IMR-90 (cell line): ENCODE data around the gene PPY. TPM values are rescaled to one million over a fixed set of nuclear protein-coding genes. Genes with fewer than 3 reads are reported as not detected.

Experiments
- ATAC-seq: fragments of 200-7000 bp; cut with Tn5 transposase; 2 replicates; pipeline ENCODE4 v1.9.1; 2020; ENCODE audit warnings: low read depth, mild to moderate bottlenecking, moderate library complexity
- BruUV-seq: library from RNA; stranded (reverse); fragments of 400-500 nt; replicated peaks from 2 replicates; lab custom pipeline; 2021; lab: Mats Ljungman, UMichigan
- CTCF ChIA-PET: fragments of 300-600 bp; formaldehyde crosslinking; extraction: SDS; loops from one replicate; lab custom pipeline; 2021; ENCODE audit warnings: antibody characterized with exemption; lab: Yijun Ruan, JAX
- POLR2A ChIA-PET: fragments of 300-600 bp; sonication (Branson Sonifier 250); formaldehyde crosslinking; loops from one replicate; lab custom pipeline; 2022; ENCODE audit warnings: antibody characterized with exemption; ENCODE audit not compliant: unreplicated experiment; lab: Charles Lee
- DNase-seq: peaks from one replicate; pipeline ENCODE4 v3.0.0; 2013
- H2AFZ ChIP-seq: replicated peaks from 2 replicates; pipeline ENCODE3; 2013; ENCODE audit warnings: low read length, mild to moderate bottlenecking; ENCODE audit not compliant: poor library complexity
- H2AK5ac ChIP-seq: 2 replicates; pipeline ENCODE4 v1.6.1; 2013; ENCODE audit warnings: low read depth, low read length, inconsistent platforms
- H2AK9ac ChIP-seq: replicated peaks from 2 replicates; pipeline ENCODE3; 2013; ENCODE audit warnings: mild to moderate bottlenecking, low read depth, low read length, moderate library complexity; ENCODE audit not compliant: poor library complexity
- H2BK120ac ChIP-seq: 2 replicates; pipeline ENCODE4 v1.6.1; 2013; ENCODE audit warnings: low read depth, low read length, inconsistent platforms
- H2BK15ac ChIP-seq: 3 replicates; pipeline ENCODE4 v1.6.1; 2013; ENCODE audit warnings: low read depth, low read length, inconsistent platforms
- H2BK20ac ChIP-seq: 2 replicates; pipeline ENCODE4 v1.6.1; 2013; ENCODE audit warnings: low read depth, mild to moderate bottlenecking, inconsistent platforms, low read length, moderate library complexity
- H2BK5ac ChIP-seq: 2 replicates; pipeline ENCODE4 v1.6.1; 2013; ENCODE audit warnings: mild to moderate bottlenecking, low read depth, low read length, inconsistent platforms; ENCODE audit not compliant: poor library complexity, severe bottlenecking
- H3K14ac ChIP-seq: replicated peaks from 2 replicates; pipeline ENCODE4 v1.6.1; 2013; ENCODE audit warnings: low read depth, low read length, inconsistent platforms
- H3K18ac ChIP-seq: 2 replicates; pipeline ENCODE4 v1.6.1; 2013; ENCODE audit warnings: low read depth, low read length, control low read depth
- H3K23ac ChIP-seq: 2 replicates; pipeline ENCODE4 v1.6.1; 2013; ENCODE audit warnings: low read depth, low read length, inconsistent platforms
- H3K27ac ChIP-seq: 2 replicates; pipeline ENCODE4 v1.5.1; 2013; ENCODE audit warnings: mild to moderate bottlenecking, control low read depth, low read length; ENCODE audit not compliant: insufficient read depth
- H3K27me3 ChIP-seq: 2 replicates; pipeline ENCODE4 v1.6.1; 2013; ENCODE audit warnings: low read length; ENCODE audit not compliant: control insufficient read depth, insufficient read depth
- H3K36me3 ChIP-seq: 2 replicates; pipeline ENCODE4 v1.6.1; 2013; ENCODE audit warnings: low read length, mixed read lengths; ENCODE audit not compliant: control insufficient read depth, insufficient read depth
- H3K4ac ChIP-seq: 2 replicates; pipeline ENCODE4 v1.6.1; 2013; ENCODE audit warnings: low read depth, low read length, inconsistent platforms
- H3K4me1 ChIP-seq: 2 replicates; pipeline ENCODE4 v1.6.1; 2013; ENCODE audit warnings: low read length, mixed read lengths; ENCODE audit not compliant: control insufficient read depth, insufficient read depth
- H3K4me2 ChIP-seq: 2 replicates; pipeline ENCODE4 v1.6.1; 2013; ENCODE audit warnings: low read depth, mild to moderate bottlenecking, control low read depth, low read length, moderate library complexity
- H3K4me3 ChIP-seq: 2 replicates; pipeline ENCODE4 v1.5.1; 2013; ENCODE audit warnings: low read depth, mild to moderate bottlenecking, control low read depth, low read length, moderate library complexity; ENCODE audit not compliant: insufficient read depth
- H3K56ac ChIP-seq: 2 replicates; pipeline ENCODE4 v1.6.1; 2013; ENCODE audit warnings: low read length, inconsistent platforms; ENCODE audit not compliant: insufficient read depth; ENCODE audit errors: extremely low read depth
- H3K79me1 ChIP-seq, 2 experiments: 2 replicates each; pipeline ENCODE4 v1.6.1; 2013; ENCODE audit warnings: low read length in 2 of 2, inconsistent platforms in 1 of 2, low read depth in 1 of 2
- H3K9ac ChIP-seq: 2 replicates; pipeline ENCODE4 v1.6.1; 2013; ENCODE audit warnings: low read depth, low read length, control low read depth
- H3K9me1 ChIP-seq: 2 replicates; pipeline ENCODE4 v1.6.1; 2013; ENCODE audit warnings: low read length, inconsistent platforms; ENCODE audit not compliant: insufficient read depth
- H3K9me3 ChIP-seq: 2 replicates; pipeline ENCODE4 v1.6.1; 2013; ENCODE audit warnings: low read length; ENCODE audit not compliant: control insufficient read depth, insufficient read depth
- H4K20me1 ChIP-seq: 2 replicates; pipeline ENCODE4 v1.6.1; 2013; ENCODE audit warnings: low read length, inconsistent platforms; ENCODE audit not compliant: insufficient read depth
- H4K5ac ChIP-seq: 2 replicates; pipeline ENCODE4 v1.6.1; 2013; ENCODE audit warnings: mild to moderate bottlenecking, low read depth, low read length, control low read depth
- H4K8ac ChIP-seq, 2 experiments: 2 replicates each; pipeline ENCODE4 v1.6.1; 2013; ENCODE audit warnings: low read depth in 2 of 2, low read length in 2 of 2, control low read depth in 1 of 2, inconsistent platforms in 1 of 2
- H4K91ac ChIP-seq: 2 replicates; pipeline ENCODE4 v1.6.1; 2013; ENCODE audit warnings: low read depth, low read length, inconsistent platforms; ENCODE audit not compliant: insufficient read depth
- BHLHE40 ChIP-seq: fragments of 150-350 bp; IDR thresholded peaks from 2 replicates; pipeline ENCODE4 v1.6.1; 2016; ENCODE audit warnings: mild to moderate bottlenecking, low read depth, low read length
- CEBPB ChIP-seq: IDR thresholded peaks from 2 replicates; pipeline ENCODE4 v1.6.1; 2012; ENCODE audit warnings: low read depth, low read length, improper control_type of control experiment
- CHD1 ChIP-seq: IDR thresholded peaks from 2 replicates; pipeline ENCODE4 v1.6.1; 2012; ENCODE audit warnings: low read depth, low read length, improper control_type of control experiment
- FOS ChIP-seq: fragments of 150-350 bp; IDR thresholded peaks from 2 replicates; pipeline ENCODE4 v1.6.1; 2016; ENCODE audit warnings: low read depth, low read length
- MAFK ChIP-seq: IDR thresholded peaks from 2 replicates; pipeline ENCODE4 v1.6.1; 2012; ENCODE audit warnings: low read depth, low read length, improper control_type of control experiment
- MAZ ChIP-seq: IDR thresholded peaks from 2 replicates; pipeline ENCODE4 v1.6.1; 2012; ENCODE audit warnings: low read depth, mild to moderate bottlenecking, low read length, improper control_type of control experiment, moderate library complexity, borderline replicate concordance
- MXI1 ChIP-seq: IDR thresholded peaks from 2 replicates; pipeline ENCODE4 v1.6.1; 2012; ENCODE audit warnings: low read depth, mild to moderate bottlenecking, low read length, moderate library complexity, borderline replicate concordance
- NFE2L2 ChIP-seq: fragments of 150-350 bp; IDR thresholded peaks from 2 replicates; pipeline ENCODE4 v1.6.1; 2016; ENCODE audit warnings: low read depth, mild to moderate bottlenecking, low read length
- RAD21 ChIP-seq: IDR thresholded peaks from 2 replicates; pipeline ENCODE4 v1.6.1; 2012; ENCODE audit warnings: low read length, improper control_type of control experiment
- RCOR1 ChIP-seq: IDR thresholded peaks from 2 replicates; pipeline ENCODE4 v1.6.1; 2012; ENCODE audit warnings: mild to moderate bottlenecking, low read length, improper control_type of control experiment; ENCODE audit not compliant: insufficient replicate concordance
- RFX5 ChIP-seq: IDR thresholded peaks from 2 replicates; pipeline ENCODE4 v1.8.0; 2012; ENCODE audit warnings: low read depth, mild to moderate bottlenecking, low read length, moderate library complexity
- SMC3 ChIP-seq: fragments of 150-350 bp; IDR thresholded peaks from 2 replicates; pipeline ENCODE4 v1.6.1; 2016; ENCODE audit warnings: low read depth, mild to moderate bottlenecking, antibody characterized with exemption, low read length, moderate library complexity
- WGBS, 2 experiments: methylation state at CpG; one replicate each; pipeline versions ENCODE4 v1.1.5 to v1.1.7; 2013; ENCODE audit warnings: missing lambda C conversion rate in 2 of 2; ENCODE audit not compliant: insufficient read length in 1 of 2; ENCODE audit errors: extremely low coverage in 2 of 2; 5-methylcytosine and 5-hydroxymethylcytosine counted together
- dilution Hi-C: fragments of 300-500 bp; cut with HindIII; formaldehyde crosslinking; loops from one replicate; pipeline ENCODE4 v1.14.3; 2018; ENCODE audit warnings: low sequenced_read_pairs; ENCODE audit not compliant: unreplicated experiment
- in situ Hi-C: fragments of 300-500 bp; cut with MboI; formaldehyde crosslinking; loops from 3 replicates; pipeline ENCODE4 v1.14.3; 2019; ENCODE audit warnings: low sequenced_read_pairs, inconsistent platforms, mixed read lengths
- intact Hi-C: fragments of 100-400 bp; cut with micrococcal nuclease; formaldehyde crosslinking; loops from 2 replicates; pipeline ENCODE4 v1.10.0; 2022
- polyA plus RNA-seq, 3 experiments: library from polyadenylated mRNA; depleted of rRNA; stranded (reverse); fragments of >200 nt; gene quantifications; 2 replicates each; pipeline ENCODE4 v1.2.3, GENCODE V29; 2012; ENCODE audit warnings: low replicate concordance in 1 of 3
- total RNA-seq: library from RNA; depleted of rRNA; stranded (reverse); fragments of >200 nt; gene quantifications from 2 replicates; pipeline ENCODE4 v1.2.3, GENCODE V29; 2012
- TF ChIP-seq, protein P1 (sequence below): conservative IDR thresholded peaks from 2 replicates; pipeline ENCODE4 v1.5.1; 2012; ENCODE audit warnings: mild to moderate bottlenecking, low read depth, low read length, improper control_type of control experiment
- TF ChIP-seq, protein P2 (sequence below): fragments of 150-350 bp; IDR thresholded peaks from 2 replicates; pipeline ENCODE4 v1.6.1; 2017; ENCODE audit warnings: mild to moderate bottlenecking, antibody characterized with exemption, low read length, low read depth
- TF ChIP-seq, protein P3 (sequence below): fragments of 150-350 bp; IDR thresholded peaks from 2 replicates; pipeline ENCODE4 v1.6.1; 2016; ENCODE audit warnings: low read depth, mild to moderate bottlenecking, low read length, moderate library complexity, borderline replicate concordance

PPY gene
- total and polyA plus RNA-seq, 2 of the 4 experiments (the other 2 are of a cell fraction), result not detected

DNA sequence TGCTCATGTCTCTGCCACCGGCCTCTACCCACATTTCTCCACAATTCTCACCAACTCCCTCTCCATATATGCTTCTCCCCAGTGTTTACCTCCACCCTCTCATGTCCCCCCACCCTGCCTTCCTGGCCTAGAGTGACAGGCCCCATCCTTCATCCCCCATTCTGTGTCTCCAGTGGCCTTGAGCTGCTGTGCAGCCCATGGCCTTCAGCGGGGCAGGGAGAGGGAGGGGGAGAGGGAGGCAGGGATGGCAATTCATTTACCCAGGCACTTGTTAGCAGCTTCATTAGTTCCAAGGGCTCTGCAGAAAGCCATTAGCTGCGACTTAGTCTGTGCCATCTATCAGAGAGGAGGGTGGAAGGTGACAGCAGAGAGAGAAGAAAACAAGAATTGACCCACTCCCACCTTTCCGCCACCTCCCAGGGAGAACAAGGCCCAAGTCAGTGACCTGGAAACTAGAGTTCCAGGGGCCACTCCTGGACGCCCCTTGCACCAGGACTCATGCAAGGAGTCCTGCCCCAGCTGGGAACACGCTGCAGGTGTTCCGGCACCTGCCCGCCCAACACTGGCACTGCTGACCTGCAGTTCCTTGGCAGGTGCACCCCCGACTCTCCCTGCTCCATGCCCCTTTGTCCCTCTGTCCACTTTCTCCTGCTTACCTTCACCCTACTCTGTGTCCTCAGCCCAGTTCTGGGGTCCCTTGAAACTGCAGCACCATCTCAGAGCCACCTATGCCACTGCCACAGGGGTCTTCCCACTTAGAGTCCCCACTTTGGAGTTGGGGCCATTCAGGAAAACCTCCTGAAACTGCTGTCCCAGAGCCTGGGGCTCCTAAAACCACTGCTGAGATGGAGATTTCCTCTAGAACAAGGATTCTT, 34.9 kb upstream of the PPY start:
- no peaks in the 10 kb centered on the region for H3K36me3 ChIP-seq
- no peak for DNase-seq
- H4K20me1 ChIP-seq, result no peaks in the 10 kb centered on the region
- H4K5ac ChIP-seq, result no peak overlapping the region
- no peaks in the 10 kb centered on the region for H3K4me1 ChIP-seq
- H3K9me1 ChIP-seq, result no peaks in the 10 kb centered on the region
- no peak overlapping the region for H3K27ac ChIP-seq
- H3K27me3 ChIP-seq, result peaks cover 54% of the 10 kb centered on the region
- no peak overlapping the region for H3K56ac ChIP-seq
- no peak overlapping the region for H3K23ac ChIP-seq
- no peak overlapping the region for H2BK20ac ChIP-seq
- no peak overlapping the region for H3K9ac ChIP-seq
- dilution Hi-C loops, result no loop called here
- no peak overlapping the region for H2AK9ac ChIP-seq
- H2BK15ac ChIP-seq, result no peak overlapping the region
- H4K91ac ChIP-seq, result no peak overlapping the region
- ATAC-seq, result no peak
- no peak overlapping the region for H3K4me3 ChIP-seq
- no TSS peak for BruUV-seq
- no peak overlapping the region for H3K4ac ChIP-seq
- WGBS, 2 experiments, result 67 to 100% methylated on average over 1 to 3 of the region's 9 CpGs
- H2BK120ac ChIP-seq, result no peak overlapping the region
- no peak overlapping the region for H2AFZ ChIP-seq
- H3K14ac ChIP-seq, result no peak overlapping the region
- H3K4me2 ChIP-seq, result no peak overlapping the region
- H3K9me3 ChIP-seq, result no peaks in the 10 kb centered on the region
- H3K79me1 ChIP-seq, result no peaks in the 10 kb centered on the region
- no peak overlapping the region for H2BK5ac ChIP-seq
- in situ Hi-C loops, result no loop called here
- no peak overlapping the region for H3K18ac ChIP-seq
- H4K8ac ChIP-seq, result no peak overlapping the region
- intact Hi-C loops, result no loop called here
- no peak overlapping the region for H2AK5ac ChIP-seq
- CTCF ChIA-PET, result no interaction called here
- POLR2A ChIA-PET, result no interaction called here
- TF ChIP-seq RCOR1 (no peak), SMC3 (no peak), BHLHE40 (no peak), MXI1 (no peak), RAD21 (no peak), CHD1 (no peak), MAFK (no peak), NFE2L2 (no peak), MAZ (no peak), FOS (no peak), RFX5 (no peak), CEBPB (no peak)
- TF ChIP-seq, protein P1, sequence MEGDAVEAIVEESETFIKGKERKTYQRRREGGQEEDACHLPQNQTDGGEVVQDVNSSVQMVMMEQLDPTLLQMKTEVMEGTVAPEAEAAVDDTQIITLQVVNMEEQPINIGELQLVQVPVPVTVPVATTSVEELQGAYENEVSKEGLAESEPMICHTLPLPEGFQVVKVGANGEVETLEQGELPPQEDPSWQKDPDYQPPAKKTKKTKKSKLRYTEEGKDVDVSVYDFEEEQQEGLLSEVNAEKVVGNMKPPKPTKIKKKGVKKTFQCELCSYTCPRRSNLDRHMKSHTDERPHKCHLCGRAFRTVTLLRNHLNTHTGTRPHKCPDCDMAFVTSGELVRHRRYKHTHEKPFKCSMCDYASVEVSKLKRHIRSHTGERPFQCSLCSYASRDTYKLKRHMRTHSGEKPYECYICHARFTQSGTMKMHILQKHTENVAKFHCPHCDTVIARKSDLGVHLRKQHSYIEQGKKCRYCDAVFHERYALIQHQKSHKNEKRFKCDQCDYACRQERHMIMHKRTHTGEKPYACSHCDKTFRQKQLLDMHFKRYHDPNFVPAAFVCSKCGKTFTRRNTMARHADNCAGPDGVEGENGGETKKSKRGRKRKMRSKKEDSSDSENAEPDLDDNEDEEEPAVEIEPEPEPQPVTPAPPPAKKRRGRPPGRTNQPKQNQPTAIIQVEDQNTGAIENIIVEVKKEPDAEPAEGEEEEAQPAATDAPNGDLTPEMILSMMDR, result no peak
- TF ChIP-seq, protein P2, sequence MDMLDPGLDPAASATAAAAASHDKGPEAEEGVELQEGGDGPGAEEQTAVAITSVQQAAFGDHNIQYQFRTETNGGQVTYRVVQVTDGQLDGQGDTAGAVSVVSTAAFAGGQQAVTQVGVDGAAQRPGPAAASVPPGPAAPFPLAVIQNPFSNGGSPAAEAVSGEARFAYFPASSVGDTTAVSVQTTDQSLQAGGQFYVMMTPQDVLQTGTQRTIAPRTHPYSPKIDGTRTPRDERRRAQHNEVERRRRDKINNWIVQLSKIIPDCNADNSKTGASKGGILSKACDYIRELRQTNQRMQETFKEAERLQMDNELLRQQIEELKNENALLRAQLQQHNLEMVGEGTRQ, result no peak
- TF ChIP-seq, protein P3, sequence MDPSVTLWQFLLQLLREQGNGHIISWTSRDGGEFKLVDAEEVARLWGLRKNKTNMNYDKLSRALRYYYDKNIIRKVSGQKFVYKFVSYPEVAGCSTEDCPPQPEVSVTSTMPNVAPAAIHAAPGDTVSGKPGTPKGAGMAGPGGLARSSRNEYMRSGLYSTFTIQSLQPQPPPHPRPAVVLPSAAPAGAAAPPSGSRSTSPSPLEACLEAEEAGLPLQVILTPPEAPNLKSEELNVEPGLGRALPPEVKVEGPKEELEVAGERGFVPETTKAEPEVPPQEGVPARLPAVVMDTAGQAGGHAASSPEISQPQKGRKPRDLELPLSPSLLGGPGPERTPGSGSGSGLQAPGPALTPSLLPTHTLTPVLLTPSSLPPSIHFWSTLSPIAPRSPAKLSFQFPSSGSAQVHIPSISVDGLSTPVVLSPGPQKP, result no peak
